GM12891 (cell line): ENCODE results near the gene GDAP1L1.

Experiments
- POLR2A ChIP-seq: IDR thresholded peaks from 2 replicates; pipeline ENCODE4 v1.6.1; 2011; ENCODE audit warnings: low read depth, low read length, control low read depth
- POU2F2 ChIP-seq: IDR thresholded peaks from 2 replicates; pipeline ENCODE4 v1.6.1; 2011; ENCODE audit warnings: low read depth, mild to moderate bottlenecking, control low read depth, low read length, moderate library complexity
- TAF1 ChIP-seq: IDR thresholded peaks from 2 replicates; pipeline ENCODE4 v1.6.1; 2011; ENCODE audit warnings: low read depth, low read length, control low read depth

GRCh38 chr20:44209686-44210405, 37.3 kb upstream of the GDAP1L1 start:
- TF ChIP-seq POU2F2 (no peak), TAF1 (no peak), POLR2A (no peak)
